K562 (cell line): ENCODE data around the gene SLC66A2. TPM values are rescaled to one million over a fixed set of nuclear protein-coding genes. Genes with fewer than 3 reads are reported as not detected.

Experiments
- CEBPZ ChIP-seq: fragments of 150-350 bp; IDR thresholded peaks from 2 replicates; pipeline ENCODE4 v1.6.1; 2014; ENCODE audit warnings: low read depth, mild to moderate bottlenecking, low read length, borderline replicate concordance
- HNRNPK ChIP-seq: fragments of 200-400 bp; formaldehyde crosslinking; IDR thresholded peaks from one replicate; pipeline ENCODE4 v1.6.1; 2018; ENCODE audit warnings: mild to moderate bottlenecking, low read depth, low read length; ENCODE audit not compliant: poor library complexity, severe bottlenecking
- NRF1 ChIP-seq, 2 experiments: fragments of 450-650 bp; IDR thresholded peaks in 1 of 2; conservative IDR thresholded peaks in 1 of 2; 2 replicates each; pipeline ENCODE4 v1.6.1; 2014; ENCODE audit warnings: mild to moderate bottlenecking in 2 of 2
- RBM17 ChIP-seq: fragments of 200-400 bp; formaldehyde crosslinking; IDR thresholded peaks from 2 replicates; pipeline ENCODE4 v1.6.1; 2017; ENCODE audit warnings: low read depth, mild to moderate bottlenecking, low read length, borderline replicate concordance
- SAP30 ChIP-seq: fragments of 200-600 bp; sonication (generic); IDR thresholded peaks from 2 replicates; pipeline ENCODE4 v1.6.1; 2012; ENCODE audit warnings: borderline replicate concordance, low read depth, mild to moderate bottlenecking, moderate library complexity, low read length, control low read depth, inconsistent platforms; ENCODE audit not compliant: insufficient read depth, poor library complexity, severe bottlenecking
- SNIP1 ChIP-seq: fragments of 450-650 bp; IDR thresholded peaks from 2 replicates; pipeline ENCODE4 v1.7.1; 2017; ENCODE audit warnings: low read depth, mild to moderate bottlenecking
- ZNF134 ChIP-seq: fragments of 250-450 bp; sonication (Bioruptor Pico); conservative IDR thresholded peaks from 2 replicates; pipeline ENCODE4 v1.4.0; 2020
- polyA plus RNA-seq, 8 experiments: library from polyadenylated mRNA; depleted of rRNA in 4 of 8; stranded (reverse) in 5 of 8; unstranded in 3 of 8; fragments of >200 nt; fragmentation: Nextera tagmentation in 2 of 8; fragmentation: Illumina TruSeq in 1 of 8; extraction: Ambion mirVana in 2 of 8; extraction: Trizol in 1 of 8; gene quantifications; 2 replicates each; pipeline versions ENCODE4 v1.2.1 to v1.2.3, GENCODE V29; 2011 to 2014; ENCODE audit warnings: inconsistent platforms in 1 of 8, missing spikeins in 1 of 8
- total RNA-seq, 7 experiments: library from RNA; depleted of rRNA in 6 of 7; stranded (reverse); fragments of >200 nt in 6 of 7; fragmentation: Illumina TruSeq in 2 of 7; extraction: Trizol in 2 of 7; gene quantifications; 2 replicates each; pipeline versions ENCODE4 v1.2.1 to v1.2.3, GENCODE V29; 2011 to 2021; ENCODE audit warnings: low replicate concordance in 1 of 7
- TF ChIP-seq, protein P1 (sequence below): sonication (generic); formaldehyde crosslinking; IDR thresholded peaks from 2 replicates; pipeline ENCODE4 v1.8.0; 2022; ENCODE audit warnings: mild to moderate bottlenecking, low read depth, missing genetic modification reagents

SLC66A2 gene
- total and polyA plus RNA-seq, 9 of the 15 experiments (the other 6 are each of a cell fraction or from before 2014, with no cell fraction given), result 0.25 to 17.5 (median 5.6) TPM

DNA sequence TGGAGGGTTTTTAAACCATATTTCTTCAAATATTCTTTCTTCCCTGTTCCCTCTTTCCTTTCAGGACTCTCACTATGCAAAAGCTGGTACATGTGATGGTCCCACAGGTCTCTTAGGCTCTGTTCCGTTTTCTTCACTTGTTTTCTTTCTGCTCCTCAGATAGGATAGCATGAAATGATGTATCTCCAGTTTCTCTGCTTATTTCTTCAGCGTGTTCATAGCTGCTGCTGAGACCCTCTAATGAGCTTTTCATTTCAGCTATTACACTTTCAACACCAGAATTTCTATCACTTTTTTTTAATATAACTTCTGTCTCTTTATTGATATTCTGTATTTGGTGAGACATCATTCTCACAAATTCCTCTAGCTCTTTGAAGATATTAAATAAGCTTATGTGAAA lies 89.8 kb downstream of the SLC66A2 start (continued):
- TF ChIP-seq SAP30, result no peak
- no peak for TF ChIP-seq SNIP1
- TF ChIP-seq ZNF134 (CRISPR knock-in tag), result no peak
- no peak for TF ChIP-seq CEBPZ
- no peak for TF ChIP-seq RBM17
- no peak for TF ChIP-seq HNRNPK
- TF ChIP-seq NRF1 (conservative IDR thresholded peaks at IDR 0.05 in 1 of 2, IDR thresholded peaks at IDR 0.05 in 1 of 2), result no peak
- TF ChIP-seq, protein P1, sequence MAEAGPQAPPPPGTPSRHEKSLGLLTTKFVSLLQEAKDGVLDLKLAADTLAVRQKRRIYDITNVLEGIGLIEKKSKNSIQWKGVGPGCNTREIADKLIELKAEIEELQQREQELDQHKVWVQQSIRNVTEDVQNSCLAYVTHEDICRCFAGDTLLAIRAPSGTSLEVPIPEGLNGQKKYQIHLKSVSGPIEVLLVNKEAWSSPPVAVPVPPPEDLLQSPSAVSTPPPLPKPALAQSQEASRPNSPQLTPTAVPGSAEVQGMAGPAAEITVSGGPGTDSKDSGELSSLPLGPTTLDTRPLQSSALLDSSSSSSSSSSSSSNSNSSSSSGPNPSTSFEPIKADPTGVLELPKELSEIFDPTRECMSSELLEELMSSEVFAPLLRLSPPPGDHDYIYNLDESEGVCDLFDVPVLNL, result no peak
